HG02885 (cell line): ENCODE measurements around the gene YEATS4.

Experiments used
- ATAC-seq: cut with Tn5 transposase; IDR thresholded peaks from one replicate; pipeline ENCODE4 v1.9.1; 2021; ENCODE audit warnings: mild to moderate bottlenecking; ENCODE audit not compliant: unreplicated experiment, poor library complexity

YEATS4 gene

GRCh38 chr12:69388371-69388770 lies 28.8 kb downstream of the YEATS4 start:
- no peak for ATAC-seq

DNA sequence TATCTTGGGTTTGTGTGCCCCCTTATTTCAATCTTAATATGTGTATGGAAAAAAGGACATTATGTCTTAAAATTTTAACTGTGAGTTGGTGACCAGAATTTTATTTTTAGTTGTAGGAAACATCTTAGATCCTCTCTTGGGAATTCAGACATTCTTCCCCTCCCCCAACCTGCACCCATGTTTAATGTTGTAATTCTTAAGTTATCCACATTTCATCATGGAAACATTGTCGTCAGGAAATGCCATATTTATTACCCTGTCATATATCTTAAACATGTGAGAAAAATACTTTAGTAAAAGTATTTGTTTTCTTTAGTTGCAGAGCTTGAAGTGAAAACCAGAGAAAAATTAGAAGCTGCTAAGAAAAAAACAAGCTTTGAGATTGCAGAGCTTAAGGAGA lies 30.3 kb downstream of the YEATS4 start:
- ATAC-seq = no peak

DNA sequence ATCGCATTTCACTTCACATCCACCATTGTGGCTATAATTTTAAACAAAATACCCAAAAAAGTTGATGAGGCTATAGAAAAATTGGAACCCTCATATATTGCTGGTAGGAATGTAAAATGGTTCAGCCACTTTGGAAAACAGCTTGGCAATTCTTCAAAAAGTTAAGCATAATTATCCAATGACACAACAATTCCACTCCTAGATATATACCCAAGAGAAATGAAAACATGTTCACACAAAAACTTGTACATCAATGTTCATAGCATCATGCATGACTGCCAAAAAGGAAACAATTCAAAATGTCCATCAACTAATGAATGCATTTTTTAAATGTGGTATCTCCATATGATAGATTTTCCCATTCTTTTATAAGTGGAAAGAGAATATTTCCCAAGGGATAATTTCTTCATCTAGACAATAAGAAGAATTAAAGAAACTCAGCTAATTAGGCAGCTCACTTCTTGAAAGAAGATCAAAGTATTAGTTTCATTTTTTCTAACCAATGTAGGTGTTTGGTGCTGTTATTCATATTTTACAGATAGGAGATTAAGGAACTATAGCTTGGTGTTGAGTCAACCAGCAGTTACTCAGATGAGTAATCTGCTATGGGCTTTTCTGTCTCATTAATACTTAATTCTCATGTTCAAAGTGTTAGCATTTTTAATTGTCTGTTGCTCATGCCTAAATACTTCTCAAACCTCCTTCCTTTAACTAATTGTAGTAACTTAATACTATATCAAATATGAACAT lies 32.8 kb downstream of the YEATS4 start:
- peak; percentile 82 for ATAC-seq

DNA sequence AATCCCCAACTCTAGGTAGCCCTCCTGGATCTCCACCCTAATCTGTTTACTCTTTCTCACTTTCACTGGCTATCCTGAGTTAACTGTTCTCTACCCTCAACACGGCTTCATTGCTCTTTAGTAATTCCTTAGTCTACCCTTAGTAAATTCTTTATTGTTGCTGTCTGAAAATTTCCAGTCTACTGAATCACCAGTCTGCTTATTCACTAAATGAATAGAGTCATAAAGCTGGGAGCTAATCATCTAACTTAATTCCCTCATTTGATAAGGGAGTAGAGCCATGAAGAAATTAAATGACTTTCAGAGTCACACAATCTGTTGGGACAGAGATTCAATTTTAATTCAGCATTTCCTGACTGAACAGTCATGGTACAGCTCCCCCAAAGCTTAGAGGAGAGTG lies 36.5 kb downstream of the YEATS4 start:
- ATAC-seq = no peak

DNA sequence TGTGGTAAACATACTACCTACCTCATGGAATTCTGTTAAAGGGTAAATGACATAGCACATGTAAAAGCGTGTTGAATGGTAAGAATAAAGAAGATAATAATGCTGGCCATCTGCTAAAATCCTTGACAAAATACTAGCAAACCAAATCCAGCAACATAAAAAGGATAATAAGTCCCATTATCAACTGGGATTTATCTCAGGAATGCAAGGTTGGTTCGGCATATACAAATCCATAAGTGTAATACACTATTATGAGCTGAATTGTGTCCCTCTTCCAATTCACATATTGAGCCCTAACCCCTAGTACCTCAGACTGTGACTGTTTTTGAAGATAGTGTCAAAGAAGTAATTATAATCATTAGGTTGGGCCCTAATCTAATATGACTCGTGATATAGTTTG lies 37.4 kb downstream of the YEATS4 start:
- ATAC-seq = no peak

GRCh38 chr12:69397978-69398377 lies 38.4 kb downstream of the YEATS4 start:
- no peak for ATAC-seq

DNA sequence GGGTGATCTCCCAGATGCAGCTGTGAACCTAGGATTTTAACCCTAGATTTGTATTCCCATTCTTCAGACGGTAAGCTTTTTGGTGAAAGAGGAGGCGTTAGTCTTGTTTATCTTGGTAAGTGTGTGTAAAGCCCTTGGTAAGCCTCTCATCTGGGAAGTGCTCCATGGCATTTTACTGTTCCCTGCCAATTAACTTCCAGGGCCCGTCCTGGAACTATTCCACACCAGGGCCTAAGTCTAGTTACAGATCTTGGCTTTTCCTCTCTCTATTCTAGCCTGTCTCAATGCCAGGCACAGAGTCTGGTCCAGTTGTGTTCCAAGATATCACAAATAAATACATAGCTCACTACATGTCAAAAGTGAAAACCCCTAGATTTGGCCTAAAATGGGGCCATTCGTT lies 42.4 kb downstream of the YEATS4 start:
- no peak for ATAC-seq

GRCh38 chr12:69404851-69405565 lies 45.5 kb downstream of the YEATS4 start:
- ATAC-seq = no peak

DNA sequence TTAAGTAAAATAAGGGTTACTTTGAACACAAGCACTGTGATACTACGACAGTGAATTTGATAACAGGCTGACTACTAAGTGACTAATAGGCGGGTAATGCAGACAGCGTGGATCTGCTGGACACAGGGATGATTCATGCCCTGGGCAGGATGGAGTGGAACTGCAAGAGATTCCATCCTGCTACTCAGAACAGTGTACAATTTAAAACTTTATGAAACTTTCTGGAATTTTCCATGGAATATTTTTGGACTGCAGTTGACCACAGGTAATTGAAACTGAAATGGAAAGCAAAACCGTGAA lies 46.0 kb downstream of the YEATS4 start:
- ATAC-seq = no peak

DNA sequence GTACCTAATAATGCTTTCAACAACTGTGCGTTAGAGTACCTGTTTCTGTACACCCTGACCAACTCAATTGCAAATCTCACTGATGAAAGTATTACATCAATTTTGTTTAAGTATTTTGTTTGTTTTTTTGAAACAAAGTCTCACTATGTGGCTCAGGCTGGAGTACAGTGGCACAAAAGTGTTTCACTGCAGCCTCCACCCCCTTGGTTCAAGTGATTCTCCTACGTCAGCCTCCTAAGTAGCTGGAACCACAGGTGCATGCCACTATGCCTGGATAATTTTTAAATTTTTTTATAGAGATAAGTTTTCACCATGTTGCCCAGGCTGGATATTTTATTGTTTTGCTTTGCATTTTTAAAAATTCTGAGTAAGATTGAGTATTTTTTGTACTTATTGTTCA lies 46.7 kb downstream of the YEATS4 start:
- no peak for ATAC-seq

GRCh38 chr12:69410571-69410970 lies 51.0 kb downstream of the YEATS4 start:
- no peak for ATAC-seq

- ATAC-seq = no peak
Observed at GRCh38 chr12:69412655-69413054, 53.1 kb downstream of the YEATS4 start.

GRCh38 chr12:69415471-69416275 lies 56.1 kb downstream of the YEATS4 start:
- no peak for ATAC-seq

- ATAC-seq = no peak
Observed at GRCh38 chr12:69417231-69417630, 57.7 kb downstream of the YEATS4 start.

- ATAC-seq = no peak
Observed at GRCh38 chr12:69417741-69418167, 58.2 kb downstream of the YEATS4 start.

GRCh38 chr12:69419701-69420100 lies 60.2 kb downstream of the YEATS4 start:
- no peak for ATAC-seq

- ATAC-seq = no peak
Observed at GRCh38 chr12:69421548-69421947, 62.0 kb downstream of the YEATS4 start.

DNA sequence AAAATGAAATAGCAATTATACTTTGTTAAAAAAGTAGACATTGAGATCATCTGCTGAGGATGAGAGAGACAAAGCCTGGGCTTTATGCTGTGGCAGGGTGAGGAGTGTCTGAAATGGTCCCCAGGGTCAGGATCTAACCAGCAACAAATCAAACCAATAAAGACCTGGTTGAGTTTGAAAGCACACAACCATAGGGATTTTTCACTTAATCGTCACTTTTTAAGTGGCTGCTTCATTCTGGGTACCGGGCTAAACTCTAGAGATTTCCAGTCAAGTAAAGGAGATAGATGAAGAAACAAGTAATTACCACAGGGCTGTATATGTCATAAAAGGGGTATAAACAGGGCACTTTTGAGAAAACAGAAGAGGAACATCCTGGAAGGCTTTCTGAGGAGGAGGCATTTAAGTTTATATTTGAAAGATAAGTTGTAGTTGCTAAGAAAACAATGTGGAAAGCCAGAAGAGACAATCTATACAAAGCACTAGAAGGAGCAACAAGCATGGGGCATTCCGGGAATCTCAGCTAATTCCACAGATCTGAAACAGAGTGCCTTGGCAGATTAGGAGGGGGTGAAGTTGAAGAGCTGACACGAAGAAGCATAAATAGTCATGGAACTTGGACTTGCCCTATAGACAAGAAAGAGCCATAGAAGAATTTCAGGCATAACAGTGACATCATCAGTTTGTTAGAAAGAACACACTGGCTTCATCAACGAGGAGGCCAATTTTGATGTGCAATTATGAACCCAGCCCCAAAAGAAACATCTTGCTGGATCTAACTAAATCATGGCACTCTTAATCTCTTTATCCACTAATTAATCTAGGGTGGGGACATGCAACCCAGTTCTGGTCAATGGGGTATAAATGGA lies 63.7 kb downstream of the YEATS4 start:
- no peak for ATAC-seq

DNA sequence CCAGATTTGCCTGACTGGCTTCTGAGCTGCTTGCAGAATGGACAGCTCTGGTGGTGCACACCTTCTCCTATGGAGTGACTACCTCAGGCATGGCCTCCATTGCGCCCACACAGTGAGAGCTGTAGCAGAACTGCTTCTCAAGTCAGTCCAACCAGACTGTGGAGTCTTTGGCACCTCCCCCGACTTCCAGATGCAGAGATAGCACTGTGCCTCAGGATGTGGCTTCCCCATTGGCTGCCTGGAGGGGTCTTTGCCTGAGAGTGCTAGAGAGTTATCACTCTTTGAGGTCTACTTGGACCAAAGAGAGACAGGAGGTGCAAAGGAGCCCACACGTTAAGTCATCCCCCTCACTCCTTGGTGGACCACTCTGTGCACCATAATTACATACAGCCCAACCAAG lies 65.9 kb downstream of the YEATS4 start:
- no peak for ATAC-seq

DNA sequence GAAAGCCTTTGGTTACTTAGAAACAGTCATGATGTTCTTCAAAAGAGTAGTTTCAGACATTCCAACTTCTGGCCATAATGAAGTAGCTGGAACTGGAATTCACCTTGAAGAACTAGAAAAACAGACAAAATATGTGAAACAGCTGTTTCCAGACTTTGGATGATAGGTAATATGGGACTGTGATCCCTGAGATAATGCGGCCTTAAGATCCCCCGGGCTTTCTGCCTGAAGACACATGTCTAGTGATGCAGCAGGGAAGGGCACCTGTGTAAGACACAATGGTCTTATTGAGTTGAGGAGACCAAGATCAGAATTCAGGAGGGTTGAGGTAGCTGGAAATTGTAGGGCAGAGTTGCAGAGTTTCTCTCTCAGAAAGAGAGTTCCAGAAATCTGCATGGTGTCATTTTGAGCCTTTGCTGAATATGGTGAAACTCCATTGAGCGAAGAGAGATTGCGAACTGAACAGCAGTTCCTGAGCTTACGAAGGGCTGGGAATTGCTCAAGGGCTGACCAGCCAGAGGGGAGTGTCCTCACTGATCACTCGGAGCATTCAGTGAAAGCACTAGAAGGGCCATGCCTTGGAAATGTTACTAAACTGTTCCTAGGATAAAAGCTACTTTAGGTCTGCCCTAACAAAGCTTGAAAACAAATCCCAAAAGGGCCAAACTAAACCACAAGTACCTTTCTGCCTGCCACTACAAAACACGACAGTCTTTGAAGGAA lies 69.0 kb downstream of the YEATS4 start:
- no peak for ATAC-seq
